Anterior cingulate cortex (tissue), 58 donors: ENCODE data around the gene CDC42EP1.
"Not testable (repeated sequence)": the region's sequence is repeated elsewhere in the genome, so short reads cannot be mapped to it uniquely, and the experiment has no call there.

ENCODE experiments used
- DNase-seq, 58 donors: peaks; one replicate each; lab custom pipeline; 2025; lab: John Stamatoyannopoulos, UW

CDC42EP1 gene

GRCh38 chr22:37559901-37560607 lies at the start of gene CDC42EP1:
TSS of gene CDC42EP1 (plus strand) at chr22:37560480. CDS start at chr22:37566350, 5,870 bp downstream.
- DNase-seq, result peak in 38 of 58 donors; percentile 16 to 82 (median 56)

GRCh38 chr22:37511395-37512104 lies 48.7 kb upstream of the CDC42EP1 start:
- no peak for DNase-seq

GRCh38 chr22:37514526-37515051 lies 45.7 kb upstream of the CDC42EP1 start:
- no peak for DNase-seq

- no peak for DNase-seq
These were observed 44.4 kb upstream of the CDC42EP1 start for GRCh38 chr22:37515901-37516300.

- DNase-seq, result no peak
These were observed 43.8 kb upstream of the CDC42EP1 start for GRCh38 chr22:37516456-37516855.

- no peak for DNase-seq
These were observed 42.3 kb upstream of the CDC42EP1 start for GRCh38 chr22:37517826-37518450.

GRCh38 chr22:37518509-37519267 lies 41.6 kb upstream of the CDC42EP1 start:
- DNase-seq, result no peak

GRCh38 chr22:37519268-37520195 lies 40.7 kb upstream of the CDC42EP1 start, which contains the start of gene CARD10:
TSS of gene CARD10 (minus strand) at chr22:37519415. CDS start at chr22:37519200, 215 bp downstream.
- DNase-seq, result no peak

GRCh38 chr22:37520776-37521191 lies 39.5 kb upstream of the CDC42EP1 start:
- no peak for DNase-seq

GRCh38 chr22:37521236-37521739 lies 39.0 kb upstream of the CDC42EP1 start:
- no peak for DNase-seq

GRCh38 chr22:37522482-37522881 lies 37.8 kb upstream of the CDC42EP1 start:
- DNase-seq, result no peak

GRCh38 chr22:37525073-37525745 lies 35.1 kb upstream of the CDC42EP1 start:
- peak in 1 of 58 donors; percentile 12 for DNase-seq

GRCh38 chr22:37525746-37526350 lies 34.4 kb upstream of the CDC42EP1 start:
- no peak for DNase-seq

- DNase-seq, result no peak
These were observed 33.9 kb upstream of the CDC42EP1 start for GRCh38 chr22:37526376-37526775.

GRCh38 chr22:37527081-37527752 lies 33.1 kb upstream of the CDC42EP1 start:
- DNase-seq, result not testable (repeated sequence)

- not testable (repeated sequence) for DNase-seq
These were observed 32.3 kb upstream of the CDC42EP1 start for GRCh38 chr22:37527952-37528351.

- no peak for DNase-seq
These were observed 30.5 kb upstream of the CDC42EP1 start for GRCh38 chr22:37529652-37530345.
